GM18907 (cell line): ENCODE data around the gene SPIB.
A peak's percentile ranks its signal among the peaks of the same experiment; 100 is the strongest.

ENCODE experiments used
- ATAC-seq: cut with Tn5 transposase; IDR thresholded peaks from one replicate; pipeline ENCODE4 v1.9.1; 2021; ENCODE audit warnings: mild to moderate bottlenecking, moderate library complexity; ENCODE audit not compliant: unreplicated experiment

SPIB gene

DNA sequence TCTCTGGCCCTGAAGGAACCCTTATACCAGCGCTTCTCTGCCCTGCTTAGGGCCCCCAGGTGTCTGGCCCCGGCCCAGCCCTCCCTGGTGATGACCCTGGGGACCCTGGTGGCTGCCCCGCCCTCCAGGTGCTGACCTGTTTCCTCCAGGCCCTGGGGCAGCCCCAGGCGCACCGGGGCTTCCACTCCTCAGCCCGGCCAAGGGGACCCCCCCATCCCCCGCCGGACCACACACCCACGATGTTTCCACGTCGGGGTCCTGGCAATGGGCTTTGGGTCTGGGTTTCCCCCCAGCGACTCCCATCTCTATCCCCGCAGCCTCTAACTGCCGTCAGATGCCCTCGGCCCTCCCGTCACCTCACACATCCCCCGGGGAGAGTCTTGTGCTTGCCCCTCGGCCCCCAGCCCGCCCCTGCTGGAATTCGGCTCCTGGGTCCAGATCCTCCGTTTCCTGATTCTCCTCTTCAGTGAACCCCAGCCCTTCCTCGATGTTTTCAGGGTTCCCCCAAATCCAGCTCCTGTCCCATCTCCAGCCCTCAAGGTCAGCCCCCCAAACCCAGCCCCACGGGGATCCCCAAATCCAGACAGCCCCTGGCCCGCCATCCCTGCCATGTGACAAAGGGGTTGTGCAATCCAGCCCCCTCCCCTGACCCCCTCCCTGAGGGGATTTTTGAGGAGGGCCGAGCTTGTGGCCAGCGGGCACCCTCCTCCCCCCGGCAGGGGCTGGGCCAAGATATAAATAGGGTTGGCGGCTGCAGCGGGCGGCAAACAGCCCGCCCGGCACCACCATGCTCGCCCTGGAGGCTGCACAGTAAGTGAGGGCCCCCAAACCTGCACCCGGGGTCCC, at the start of gene SPIB:
Gene SPIB, plus strand, starts transcription at position 763 of the 846 bp plus-strand sequence. Its CDS starts 25 bp downstream, at position 788.
- ATAC-seq: peak; percentile 32

DNA sequence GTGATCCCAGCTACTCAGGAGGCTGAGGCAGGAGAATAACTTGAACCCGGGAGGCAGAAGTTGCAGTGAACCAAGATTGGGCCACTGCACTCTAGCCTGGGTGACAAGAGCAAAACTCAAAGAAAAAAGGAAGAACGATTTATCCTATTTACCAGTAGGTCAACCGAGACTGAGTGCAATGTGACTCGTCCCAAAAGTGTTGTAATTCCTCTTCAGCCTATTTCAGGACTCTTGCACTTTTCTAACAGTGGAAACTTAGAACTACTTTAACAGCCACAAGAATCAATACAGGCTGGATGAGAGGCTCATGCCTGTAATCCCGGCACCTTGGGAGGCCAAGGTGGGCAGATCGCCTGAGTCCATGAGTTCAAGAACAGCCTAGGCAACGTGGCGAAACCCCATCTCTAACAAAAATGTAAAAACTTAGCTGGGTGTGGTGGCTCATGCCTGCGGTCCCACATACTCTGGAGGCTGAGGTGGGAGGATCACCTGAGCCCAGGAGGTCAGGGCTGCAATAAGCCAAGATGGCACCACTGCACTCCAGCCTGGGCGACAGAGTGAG, 46.7 kb upstream of the SPIB start:
- ATAC-seq: no peak

GRCh38 chr19:50376166-50377050, 42.3 kb upstream of the SPIB start, which contains the start of gene NR1H2:
Gene NR1H2 (plus strand): TSS chr19:50376457. CDS start chr19:50377606, 1,149 bp downstream.
- ATAC-seq: peak; percentile 83

- no peak for ATAC-seq
Measured at GRCh38 chr19:50377051-50377461, 41.7 kb upstream of the SPIB start.

GRCh38 chr19:50377517-50377916, 41.2 kb upstream of the SPIB start:
- ATAC-seq: no peak

- ATAC-seq: no peak
Measured at GRCh38 chr19:50378169-50378862, 40.4 kb upstream of the SPIB start.

GRCh38 chr19:50378863-50379236, 39.9 kb upstream of the SPIB start:
- no peak for ATAC-seq

DNA sequence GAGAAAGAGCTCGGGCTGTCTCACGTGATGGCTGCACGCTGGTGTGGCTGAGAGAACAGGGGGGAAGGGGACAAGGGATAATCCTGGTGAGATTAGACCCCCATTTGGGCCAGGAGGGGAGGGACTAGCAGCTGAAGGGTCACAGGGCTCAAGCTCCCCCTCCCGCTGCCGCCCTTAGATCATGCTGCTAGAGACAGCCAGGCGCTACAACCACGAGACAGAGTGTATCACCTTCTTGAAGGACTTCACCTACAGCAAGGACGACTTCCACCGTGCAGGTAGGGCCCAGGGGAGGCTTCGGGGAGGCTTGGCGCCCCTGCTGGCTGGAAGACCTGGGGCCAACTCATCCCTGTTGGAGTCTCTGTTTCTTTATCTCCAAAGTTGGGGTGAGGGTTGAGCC, 39.1 kb upstream of the SPIB start:
- ATAC-seq: no peak

GRCh38 chr19:50380137-50380536, 38.6 kb upstream of the SPIB start:
- no peak for ATAC-seq

GRCh38 chr19:50380751-50381151, 38.0 kb upstream of the SPIB start:
- ATAC-seq: no peak

GRCh38 chr19:50381881-50382729, 36.6 kb upstream of the SPIB start:
- no peak for ATAC-seq

DNA sequence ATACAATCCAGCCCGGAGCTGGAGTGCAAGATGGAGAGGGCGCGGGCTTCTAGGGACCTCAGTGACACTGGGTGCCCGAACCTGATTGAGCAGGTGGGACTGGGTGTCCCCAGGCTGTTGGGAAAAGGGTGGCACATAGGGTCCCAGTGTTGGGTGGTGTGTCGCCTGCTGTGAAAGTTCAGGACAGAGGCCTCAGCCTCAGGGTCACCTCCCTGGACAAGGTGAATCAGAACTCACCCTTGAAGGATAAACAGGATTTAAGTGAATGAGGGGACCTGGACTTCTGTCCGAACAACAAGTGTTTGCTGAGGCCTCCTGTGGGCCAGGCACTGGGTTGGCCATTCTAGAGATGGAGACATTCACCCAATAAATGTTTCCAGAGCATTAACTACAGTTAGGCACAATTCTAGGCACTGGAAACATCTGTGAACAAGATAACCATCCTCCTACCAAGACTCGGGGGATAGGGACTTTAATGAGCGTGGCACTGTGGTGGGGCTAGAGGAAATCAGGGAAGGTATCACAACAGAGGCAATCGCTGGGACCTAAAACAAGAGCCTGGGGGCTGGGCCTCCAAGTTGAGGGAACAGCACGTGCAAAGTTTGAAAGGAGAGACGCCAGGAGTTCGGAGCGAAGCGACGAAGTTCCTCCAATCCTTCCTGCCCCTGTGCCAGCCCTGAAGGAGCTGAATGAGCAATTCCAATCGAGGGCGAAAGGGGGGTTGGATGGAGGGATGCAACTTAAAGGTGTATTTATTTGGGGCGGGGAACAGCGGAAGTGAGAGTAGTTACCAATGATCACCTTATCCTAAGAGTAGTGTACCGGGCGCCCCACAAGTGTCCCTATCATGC, 35.5 kb upstream of the SPIB start:
- no peak for ATAC-seq

GRCh38 chr19:50383852-50384684, 34.7 kb upstream of the SPIB start, which contains the start of gene POLD1:
Gene POLD1 (plus strand): TSS chr19:50384347. CDS start chr19:50398852, 14,505 bp downstream.
- peak; percentile 74 for ATAC-seq

DNA sequence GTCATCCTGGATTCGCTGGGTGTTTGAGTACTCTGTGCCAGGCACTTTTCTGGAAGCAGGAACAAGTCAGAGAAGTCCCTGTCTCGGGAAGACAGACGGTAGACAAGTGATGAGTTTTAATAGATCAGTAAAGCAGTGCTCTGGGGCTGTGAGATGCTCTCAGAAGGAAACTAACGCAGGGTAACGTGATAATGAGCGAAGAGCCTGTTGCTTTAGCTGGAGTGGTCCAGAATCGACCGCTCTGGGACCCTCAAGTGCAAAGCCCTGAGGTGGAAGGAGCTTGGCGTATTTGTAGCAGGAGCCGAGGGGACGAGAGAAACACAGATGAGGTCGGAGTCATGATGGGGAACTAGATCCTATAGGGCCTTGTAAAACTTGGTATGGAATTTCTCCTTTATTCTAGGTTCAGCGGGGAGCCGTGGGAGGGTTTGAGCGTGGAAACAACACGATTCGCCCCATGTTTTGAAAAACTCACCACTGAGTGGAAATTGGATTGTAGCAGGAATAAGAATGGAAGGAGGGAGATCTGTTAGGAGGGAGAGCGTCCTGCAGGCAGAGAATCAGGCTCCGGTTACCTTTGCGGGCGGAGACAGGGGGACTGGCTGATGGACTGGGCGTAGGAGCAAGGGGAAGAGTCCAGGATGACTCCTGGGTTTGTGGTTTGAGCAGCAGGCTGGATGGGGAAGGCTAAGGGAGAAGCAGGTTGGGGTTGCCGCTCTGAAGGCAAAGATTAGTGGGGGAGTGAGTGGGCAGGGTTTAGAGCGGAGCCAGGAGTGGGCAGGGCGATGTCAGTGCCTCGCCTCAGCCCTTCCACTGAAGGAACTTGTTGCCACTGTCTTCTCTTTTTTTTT, 33.8 kb upstream of the SPIB start:
- ATAC-seq: no peak

GRCh38 chr19:50387176-50387867, 31.4 kb upstream of the SPIB start:
- ATAC-seq: no peak

DNA sequence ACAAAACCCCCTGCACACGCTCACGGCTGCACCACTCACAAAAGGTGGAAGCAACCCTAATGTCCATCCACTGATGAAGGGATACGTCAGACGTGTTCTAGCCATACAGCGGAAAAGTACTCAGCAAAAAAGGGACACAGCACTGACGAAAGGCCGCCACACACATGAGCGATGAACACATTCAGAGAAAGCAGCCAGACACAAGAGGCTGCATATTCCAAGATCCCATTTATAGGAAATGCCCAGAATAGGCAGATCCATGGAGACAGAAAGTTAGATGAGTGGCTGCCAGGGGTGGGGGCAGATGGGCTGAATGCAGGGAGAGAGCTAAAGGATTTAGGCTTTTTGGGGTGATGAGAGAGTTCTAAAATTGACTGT, 30.9 kb upstream of the SPIB start:
- no peak for ATAC-seq
